WTC11 (cell line): ENCODE data around the gene TMEM11. TPM values are rescaled to one million over a fixed set of nuclear protein-coding genes. Genes with fewer than 3 reads are reported as not detected.

ENCODE experiments used
- ATAC-seq: fragments of 200-7000 bp; cut with Tn5 transposase; 2 replicates; pipeline ENCODE4 v1.10.0; 2021; ENCODE audit warnings: mild to moderate bottlenecking, moderate library complexity
- CTCF ChIA-PET: fragments of 300-600 bp; sonication (Branson Sonifier 250); formaldehyde crosslinking; loops from one replicate; lab custom pipeline; 2021; ENCODE audit warnings: antibody characterized with exemption; lab: Charles Lee
- POLR2A ChIA-PET: fragments of 350-600 bp; sonication (Branson Sonifier 250); formaldehyde crosslinking; loops from one replicate; lab custom pipeline; 2021; ENCODE audit warnings: antibody characterized with exemption; lab: Charles Lee
- DNase-seq: peaks from one replicate; pipeline ENCODE4 v3.0.0; 2021; ENCODE audit warnings: low spot score
- H3K27ac Mint-ChIP-seq: 2 replicates; pipeline ENCODE4 v1.8.0; 2021; ENCODE audit warnings: mixed read lengths
- H3K27me3 Mint-ChIP-seq: 2 replicates; pipeline ENCODE4 v1.8.0; 2021; ENCODE audit warnings: low read depth, mild to moderate bottlenecking, moderate library complexity, mixed read lengths
- H3K36me3 Mint-ChIP-seq: 2 replicates; pipeline ENCODE4 v1.8.0; 2021; ENCODE audit warnings: mixed read lengths
- H3K4me1 Mint-ChIP-seq: 2 replicates; pipeline ENCODE4 v1.8.0; 2022; ENCODE audit warnings: mixed read lengths
- H3K4me3 Mint-ChIP-seq: 2 replicates; pipeline ENCODE4 v1.8.0; 2021; ENCODE audit warnings: mild to moderate bottlenecking, moderate library complexity, mixed read lengths
- H3K9me3 Mint-ChIP-seq: 2 replicates; pipeline ENCODE4 v1.8.0; 2021; ENCODE audit warnings: mixed read lengths
- FOXP1 ChIP-seq: sonication (generic); formaldehyde crosslinking; IDR thresholded peaks from 2 replicates; pipeline ENCODE4 v1.8.0; 2022; ENCODE audit warnings: missing genetic modification reagents, mild to moderate bottlenecking, moderate library complexity, borderline replicate concordance
- MYBL2 ChIP-seq: sonication (generic); formaldehyde crosslinking; IDR thresholded peaks from 2 replicates; pipeline ENCODE4 v1.8.1; 2023; ENCODE audit warnings: mild to moderate bottlenecking, moderate library complexity, missing genetic modification reagents
- NFYB ChIP-seq: sonication (generic); formaldehyde crosslinking; conservative IDR thresholded peaks from 2 replicates; pipeline ENCODE4 v1.8.0; 2022; ENCODE audit warnings: low read depth, missing genetic modification reagents
- NR3C1 ChIP-seq: sonication (generic); formaldehyde crosslinking; conservative IDR thresholded peaks from 2 replicates; pipeline ENCODE4 v1.8.1; 2023; ENCODE audit warnings: low read depth, mild to moderate bottlenecking, missing genetic modification reagents
- SP1 ChIP-seq: sonication (generic); formaldehyde crosslinking; conservative IDR thresholded peaks from 2 replicates; pipeline ENCODE4 v1.8.1; 2022; ENCODE audit warnings: missing genetic modification reagents
- STAT6 ChIP-seq: sonication (generic); formaldehyde crosslinking; conservative IDR thresholded peaks from 2 replicates; pipeline ENCODE4 v1.8.1; 2023; ENCODE audit warnings: mild to moderate bottlenecking, low read depth, missing genetic modification reagents, moderate library complexity
- TEAD1 ChIP-seq: sonication (generic); formaldehyde crosslinking; IDR thresholded peaks from 2 replicates; pipeline ENCODE4 v1.8.0; 2022; ENCODE audit warnings: mild to moderate bottlenecking, missing genetic modification reagents
- TEAD4 ChIP-seq: sonication (generic); formaldehyde crosslinking; IDR thresholded peaks from 2 replicates; pipeline ENCODE4 v1.8.0; 2022; ENCODE audit warnings: mild to moderate bottlenecking, missing genetic modification reagents
- ZMAT4 ChIP-seq: fragments of 250-450 bp; sonication (Bioruptor Pico); IDR thresholded peaks from 2 replicates; pipeline ENCODE4 v1.9.0; 2021; ENCODE audit warnings: mild to moderate bottlenecking
- ZNF396 ChIP-seq: fragments of 250-450 bp; sonication (Bioruptor Pico); IDR thresholded peaks from 2 replicates; pipeline ENCODE4 v1.8.0; 2021; ENCODE audit warnings: mild to moderate bottlenecking, moderate library complexity, borderline replicate concordance
- ZNF416 ChIP-seq: fragments of 250-450 bp; sonication (Bioruptor Pico); IDR thresholded peaks from 2 replicates; pipeline ENCODE4 v1.9.0; 2021; ENCODE audit warnings: mild to moderate bottlenecking, inconsistent platforms
- total RNA-seq: library from RNA; stranded (reverse); gene quantifications from 3 replicates; pipeline ENCODE4 v1.2.3, GENCODE V29; 2021
- TF ChIP-seq, protein P1 (sequence below): sonication (generic); formaldehyde crosslinking; IDR thresholded peaks from 2 replicates; pipeline ENCODE4 v1.8.1; 2023; ENCODE audit warnings: mild to moderate bottlenecking, missing genetic modification reagents, moderate library complexity
- TF ChIP-seq, protein P2 (sequence below): sonication (generic); formaldehyde crosslinking; IDR thresholded peaks from 2 replicates; pipeline ENCODE4 v1.8.1; 2023; ENCODE audit warnings: mild to moderate bottlenecking, missing genetic modification reagents, moderate library complexity
- TF ChIP-seq, protein P3 (sequence below): fragments of 250-450 bp; sonication (Bioruptor Pico); conservative IDR thresholded peaks from 2 replicates; pipeline ENCODE4 v1.9.0; 2021; ENCODE audit warnings: mild to moderate bottlenecking
- TF ChIP-seq, protein P4 (sequence below): sonication (generic); formaldehyde crosslinking; IDR thresholded peaks from 2 replicates; pipeline ENCODE4 v1.8.1; 2023; ENCODE audit warnings: mild to moderate bottlenecking, missing genetic modification reagents

The TMEM11 gene
- total RNA-seq, 1 experiment from 2014 or later, result 37.0 TPM

DNA sequence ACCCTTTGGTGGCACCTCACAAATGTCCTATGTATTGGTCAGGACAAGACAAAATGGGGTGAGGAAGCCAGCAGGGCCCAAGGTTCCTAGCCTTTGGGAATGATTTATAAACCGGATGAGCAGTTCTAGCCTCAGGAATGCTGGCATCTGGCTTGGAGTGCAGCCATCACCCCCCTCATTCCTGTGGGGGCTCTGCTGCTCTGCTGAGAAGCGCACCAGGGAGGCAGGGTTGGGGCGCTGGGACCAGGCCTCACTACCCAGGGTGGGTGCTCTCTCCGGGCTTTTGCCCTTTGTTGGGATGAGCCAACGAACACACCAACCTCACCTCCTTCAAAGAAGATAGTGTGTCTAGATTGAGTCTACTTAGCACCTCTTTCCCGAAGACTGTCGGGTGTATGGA is 39.2 kb downstream of the TMEM11 start (continued):
- no peak for TF ChIP-seq TEAD4

DNA sequence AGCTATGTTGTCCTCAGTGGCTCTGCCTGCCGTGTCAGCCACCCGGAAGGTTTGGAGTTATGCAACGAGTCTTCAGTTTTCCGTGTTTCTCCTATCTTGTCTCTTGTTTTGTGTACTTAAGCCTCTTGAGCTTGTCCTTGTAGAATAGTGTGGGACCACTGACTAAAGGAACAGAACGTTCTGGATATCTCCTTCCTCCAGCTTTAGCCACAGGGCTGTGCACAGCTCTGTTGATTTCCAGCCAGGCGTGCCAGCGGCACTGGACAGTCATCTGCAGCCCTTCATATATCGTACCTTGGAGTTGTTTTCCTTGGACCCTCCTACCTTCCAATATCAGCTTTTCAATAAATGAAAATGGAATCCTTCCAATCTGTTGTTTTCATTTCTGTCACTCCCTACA is 39.8 kb downstream of the TMEM11 start:
- Mint-ChIP-seq H3K36me3 (peaks cover 12% of the 10 kb centered on the region), H3K9me3 (no peaks in the 10 kb centered on the region), H3K27me3 (no peaks in the 10 kb centered on the region; the same call in 1 of the 2 replicates)
- CTCF ChIA-PET, result no interaction called here
- TF ChIP-seq ZMAT4 (CRISPR knock-in tag) (no peak), SP1 (CRISPR knock-in tag) (no peak), ZNF416 (CRISPR knock-in tag) (no peak), ZNF396 (no peak), TEAD1 (CRISPR knock-in tag) (no peak), MYBL2 (CRISPR knock-in tag) (no peak), STAT6 (CRISPR knock-in tag) (no peak)
- TF ChIP-seq, protein P1, sequence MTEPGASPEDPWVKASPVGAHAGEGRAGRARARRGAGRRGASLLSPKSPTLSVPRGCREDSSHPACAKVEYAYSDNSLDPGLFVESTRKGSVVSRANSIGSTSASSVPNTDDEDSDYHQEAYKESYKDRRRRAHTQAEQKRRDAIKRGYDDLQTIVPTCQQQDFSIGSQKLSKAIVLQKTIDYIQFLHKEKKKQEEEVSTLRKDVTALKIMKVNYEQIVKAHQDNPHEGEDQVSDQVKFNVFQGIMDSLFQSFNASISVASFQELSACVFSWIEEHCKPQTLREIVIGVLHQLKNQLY (CRISPR knock-in tag), result no peak
- TF ChIP-seq, all 79 proteins: peak for 0
- Mint-ChIP-seq H3K4me3 (no peak overlapping the region), H3K4me1 (no peaks in the 10 kb centered on the region), H3K27ac (no peak overlapping the region)
- POLR2A ChIA-PET, result no interaction called here
- ATAC-seq (no peak), DNase-seq (no peak)

GRCh38 chr17:21173543-21173942 is 40.4 kb downstream of the TMEM11 start:
- Mint-ChIP-seq H3K9me3 (no peaks in the 10 kb centered on the region), H3K27me3 (no peaks in the 10 kb centered on the region; the same call in 1 of the 2 replicates), H3K27ac (no peak overlapping the region), H3K36me3 (peaks cover 12% of the 10 kb centered on the region), H3K4me1 (no peaks in the 10 kb centered on the region), H3K4me3 (no peak overlapping the region)
- POLR2A ChIA-PET, result no interaction called here
- CTCF ChIA-PET, result no interaction called here
- TF ChIP-seq NR3C1 (CRISPR knock-in tag), result no peak
- TF ChIP-seq, protein P2, sequence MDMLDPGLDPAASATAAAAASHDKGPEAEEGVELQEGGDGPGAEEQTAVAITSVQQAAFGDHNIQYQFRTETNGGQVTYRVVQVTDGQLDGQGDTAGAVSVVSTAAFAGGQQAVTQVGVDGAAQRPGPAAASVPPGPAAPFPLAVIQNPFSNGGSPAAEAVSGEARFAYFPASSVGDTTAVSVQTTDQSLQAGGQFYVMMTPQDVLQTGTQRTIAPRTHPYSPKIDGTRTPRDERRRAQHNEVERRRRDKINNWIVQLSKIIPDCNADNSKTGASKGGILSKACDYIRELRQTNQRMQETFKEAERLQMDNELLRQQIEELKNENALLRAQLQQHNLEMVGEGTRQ (CRISPR knock-in tag), result no peak
- TF ChIP-seq FOXP1, result no peak
- TF ChIP-seq, protein P3, sequence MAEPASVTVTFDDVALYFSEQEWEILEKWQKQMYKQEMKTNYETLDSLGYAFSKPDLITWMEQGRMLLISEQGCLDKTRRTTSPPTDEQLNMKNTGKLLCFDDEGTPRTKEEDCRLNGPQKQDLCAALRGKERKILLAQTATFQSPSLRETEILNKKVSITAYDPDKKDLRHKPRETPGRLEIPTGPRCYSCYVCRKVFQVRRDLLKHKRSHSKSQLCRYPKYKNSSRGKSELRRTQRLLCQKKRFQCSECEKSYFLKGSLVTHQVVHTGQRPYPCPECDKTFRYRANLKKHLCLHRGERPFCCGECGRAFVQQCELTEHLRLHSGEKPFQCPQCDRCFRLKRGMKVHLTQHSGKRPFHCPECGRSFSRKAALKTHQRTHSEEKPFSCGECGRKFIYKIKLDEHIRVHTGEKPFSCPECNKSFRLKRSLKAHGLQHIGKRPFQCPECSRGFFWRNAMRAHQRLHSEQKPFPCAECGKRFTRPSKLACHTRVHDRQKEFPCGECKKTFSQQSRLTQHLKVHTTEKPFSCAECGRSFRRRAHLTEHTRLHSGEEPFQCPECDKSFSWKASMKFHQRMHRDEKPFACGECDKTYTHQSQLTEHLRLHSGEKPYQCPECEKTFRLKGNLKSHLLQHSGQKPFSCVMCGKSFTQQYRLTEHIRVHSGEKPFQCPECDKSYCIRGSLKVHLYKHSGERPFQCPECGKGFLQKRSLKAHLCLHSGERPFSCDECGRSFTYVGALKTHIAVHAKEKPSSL (CRISPR knock-in tag), result no peak
- no peak for TF ChIP-seq NFYB (CRISPR knock-in tag)
- TF ChIP-seq, protein P4, sequence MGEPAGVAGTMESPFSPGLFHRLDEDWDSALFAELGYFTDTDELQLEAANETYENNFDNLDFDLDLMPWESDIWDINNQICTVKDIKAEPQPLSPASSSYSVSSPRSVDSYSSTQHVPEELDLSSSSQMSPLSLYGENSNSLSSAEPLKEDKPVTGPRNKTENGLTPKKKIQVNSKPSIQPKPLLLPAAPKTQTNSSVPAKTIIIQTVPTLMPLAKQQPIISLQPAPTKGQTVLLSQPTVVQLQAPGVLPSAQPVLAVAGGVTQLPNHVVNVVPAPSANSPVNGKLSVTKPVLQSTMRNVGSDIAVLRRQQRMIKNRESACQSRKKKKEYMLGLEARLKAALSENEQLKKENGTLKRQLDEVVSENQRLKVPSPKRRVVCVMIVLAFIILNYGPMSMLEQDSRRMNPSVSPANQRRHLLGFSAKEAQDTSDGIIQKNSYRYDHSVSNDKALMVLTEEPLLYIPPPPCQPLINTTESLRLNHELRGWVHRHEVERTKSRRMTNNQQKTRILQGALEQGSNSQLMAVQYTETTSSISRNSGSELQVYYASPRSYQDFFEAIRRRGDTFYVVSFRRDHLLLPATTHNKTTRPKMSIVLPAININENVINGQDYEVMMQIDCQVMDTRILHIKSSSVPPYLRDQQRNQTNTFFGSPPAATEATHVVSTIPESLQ, result no peak
- ATAC-seq, result no peak
- no peak for DNase-seq
